Upper lobe of right lung (tissue), 1 donor: ENCODE results near the gene PRDM16. TPM values are rescaled to one million over a fixed set of nuclear protein-coding genes. Genes with fewer than 3 reads are reported as not detected.

Experiments used
- ATAC-seq: fragments of 200-7000 bp; cut with Tn5 transposase; one replicate; pipeline ENCODE4 v1.9.1; 2020; ENCODE audit warnings: mild to moderate bottlenecking, moderate library complexity
- DNase-seq: peaks from one replicate; pipeline ENCODE4 v3.0.0-alpha.2; 2020
- H3K27ac ChIP-seq: fragments of 200-600 bp; one replicate; pipeline ENCODE4 v1.8.0; 2022
- H3K27me3 ChIP-seq: fragments of 200-600 bp; one replicate; pipeline ENCODE4 v1.8.0; 2022; ENCODE audit warnings: mild to moderate bottlenecking
- H3K36me3 ChIP-seq: fragments of 200-600 bp; one replicate; pipeline ENCODE4 v1.8.0; 2022
- H3K4me1 ChIP-seq: fragments of 200-600 bp; one replicate; pipeline ENCODE4 v1.8.0; 2022
- H3K4me3 ChIP-seq: fragments of 200-600 bp; one replicate; pipeline ENCODE4 v1.8.0; 2022; ENCODE audit warnings: mild to moderate bottlenecking
- H3K9me3 ChIP-seq: fragments of 200-600 bp; one replicate; pipeline ENCODE4 v1.8.0; 2022
- CTCF ChIP-seq: fragments of 200-600 bp; IDR thresholded peaks from one replicate; pipeline ENCODE4 v1.8.0; 2022; ENCODE audit warnings: antibody characterized with exemption
- intact Hi-C: fragments of 100-400 bp; cut with DNase I; formaldehyde crosslinking; loops from one replicate; pipeline ENCODE4 v1.11.0; 2022
- total RNA-seq: library from RNA; stranded (reverse); fragmentation: NEBNext Ultra II Directional; extraction: Animal tissue kit (Norgen Biotek cat#: 25700); gene quantifications from one replicate; pipeline ENCODE4 v1.2.1, GENCODE V29; 2021
- donor health status: DM: no; HTN: yes; CAD: no; lungs with severe emphysema.

PRDM16 gene
- total RNA-seq, 1 donor from 2014 or later: 21.0 TPM

- no peaks in the 10 kb centered on the region for H3K9me3 ChIP-seq
- intact Hi-C loops: no loop called here
- no peaks in the 10 kb centered on the region for H3K36me3 ChIP-seq
- TF ChIP-seq CTCF: no peak
- no peaks in the 10 kb centered on the region for H3K27me3 ChIP-seq
- no peak overlapping the region for H3K27ac ChIP-seq
- H3K4me3 ChIP-seq: no peak overlapping the region
- DNase-seq (no peak), ATAC-seq (no peak)
- H3K4me1 ChIP-seq: no peaks in the 10 kb centered on the region
Measured at GRCh38 chr1:3271866-3272265, 202.9 kb downstream of the PRDM16 start.

GRCh38 chr1:3272321-3273045 lies 203.5 kb downstream of the PRDM16 start:
- DNase-seq (no peak), ATAC-seq (no peak)
- Histone ChIP-seq H3K36me3 (no peaks in the 10 kb centered on the region), H3K9me3 (no peaks in the 10 kb centered on the region), H3K4me3 (no peak overlapping the region), H3K27ac (no peak overlapping the region), H3K4me1 (no peaks in the 10 kb centered on the region), H3K27me3 (no peaks in the 10 kb centered on the region)
- intact Hi-C loops: no loop called here
- no peak for TF ChIP-seq CTCF

GRCh38 chr1:3273447-3273846 lies 204.4 kb downstream of the PRDM16 start:
- Histone ChIP-seq H3K27ac (no peak overlapping the region), H3K36me3 (no peaks in the 10 kb centered on the region), H3K27me3 (no peaks in the 10 kb centered on the region), H3K4me3 (no peak overlapping the region), H3K9me3 (no peaks in the 10 kb centered on the region), H3K4me1 (no peaks in the 10 kb centered on the region)
- no peak for TF ChIP-seq CTCF
- DNase-seq (no peak), ATAC-seq (no peak)
- intact Hi-C loops: no loop called here

- intact Hi-C loops: no loop called here
- no peak for TF ChIP-seq CTCF
- no peak overlapping the region for H3K4me3 ChIP-seq
- no peak overlapping the region for H3K27ac ChIP-seq
- ATAC-seq (no peak), DNase-seq (no peak)
- no peaks in the 10 kb centered on the region for H3K36me3 ChIP-seq
- H3K4me1 ChIP-seq: no peaks in the 10 kb centered on the region
- H3K27me3 ChIP-seq: no peaks in the 10 kb centered on the region
- H3K9me3 ChIP-seq: no peaks in the 10 kb centered on the region
Measured at GRCh38 chr1:3274972-3275371, 206.0 kb downstream of the PRDM16 start.

- Histone ChIP-seq H3K4me3 (no peak overlapping the region), H3K36me3 (no peaks in the 10 kb centered on the region), H3K4me1 (no peaks in the 10 kb centered on the region), H3K9me3 (no peaks in the 10 kb centered on the region), H3K27ac (no peak overlapping the region), H3K27me3 (no peaks in the 10 kb centered on the region)
- no peak for TF ChIP-seq CTCF
- intact Hi-C loops: no loop called here
- ATAC-seq (peak; percentile 7), DNase-seq (no peak)
Measured at GRCh38 chr1:3275471-3276340, 206.7 kb downstream of the PRDM16 start.
